Measurements from ENCODE around the gene DHODH.
"Not testable (repeated sequence)": the region's sequence is repeated elsewhere in the genome, so short reads cannot be mapped to it uniquely, and the experiment has no call there.

DHODH gene

GRCh38 chr16:72057313-72057712, 48.8 kb downstream of the DHODH start:
- not testable (repeated sequence) for FAIRE-seq

- FAIRE-seq, result not testable (repeated sequence)
Measured at GRCh38 chr16:72059060-72059459, 50.5 kb downstream of the DHODH start.

GRCh38 chr16:72060405-72060804, 51.9 kb downstream of the DHODH start:
- FAIRE-seq, result no peak

- no peak for FAIRE-seq
Measured at GRCh38 chr16:72061564-72061963, 53.0 kb downstream of the DHODH start.

- no peak for FAIRE-seq
Measured at GRCh38 chr16:72064361-72064894, 55.9 kb downstream of the DHODH start.

- FAIRE-seq, result peak; percentile 79
Measured at GRCh38 chr16:72066747-72067146, 58.2 kb downstream of the DHODH start.

GRCh38 chr16:72068930-72069329, 60.4 kb downstream of the DHODH start:
- no peak for FAIRE-seq

GRCh38 chr16:72072514-72073342, 64.2 kb downstream of the DHODH start:
- no peak for FAIRE-seq

GRCh38 chr16:72073560-72074230, 65.2 kb downstream of the DHODH start:
- FAIRE-seq, result no peak

GRCh38 chr16:72075067-72075466, 66.5 kb downstream of the DHODH start:
- not testable (repeated sequence) for FAIRE-seq

All from islet of Langerhans (tissue), 1 donor.